Activated naive CD4-positive, alpha-beta T cell treated with anti-CD3 and anti-CD28 coated beads, Interleukin-2, amount 10 ng/mL, durations not matched to agents 7 days and 5 days (primary cell): Measurements from ENCODE around the gene PFDN4.

ENCODE experiments used
- CTCF ChIA-PET: fragments of 350-600 bp; sonication (Branson Sonifier 250); formaldehyde crosslinking; loops from one replicate; lab custom pipeline; 2021; ENCODE audit warnings: antibody characterized with exemption; lab: Charles Lee
- DNase-seq: peaks from one replicate; pipeline ENCODE4 v3.0.0-alpha.2; 2020
- H3K27ac Mint-ChIP-seq: one replicate; pipeline ENCODE4 v1.8.0; 2021; ENCODE audit warnings: mild to moderate bottlenecking, moderate library complexity, mixed read lengths
- H3K27me3 Mint-ChIP-seq: one replicate; pipeline ENCODE4 v1.8.0; 2021; ENCODE audit warnings: mild to moderate bottlenecking, mixed read lengths
- H3K36me3 Mint-ChIP-seq: one replicate; pipeline ENCODE4 v1.8.0; 2021; ENCODE audit warnings: mixed read lengths
- H3K4me1 Mint-ChIP-seq: one replicate; pipeline ENCODE4 v1.8.0; 2021; ENCODE audit warnings: mixed read lengths
- H3K4me3 Mint-ChIP-seq: one replicate; pipeline ENCODE4 v1.8.0; 2021; ENCODE audit warnings: mild to moderate bottlenecking, moderate library complexity, mixed read lengths
- H3K9me3 Mint-ChIP-seq: one replicate; pipeline ENCODE4 v1.8.0; 2021; ENCODE audit warnings: mixed read lengths

The PFDN4 gene

DNA sequence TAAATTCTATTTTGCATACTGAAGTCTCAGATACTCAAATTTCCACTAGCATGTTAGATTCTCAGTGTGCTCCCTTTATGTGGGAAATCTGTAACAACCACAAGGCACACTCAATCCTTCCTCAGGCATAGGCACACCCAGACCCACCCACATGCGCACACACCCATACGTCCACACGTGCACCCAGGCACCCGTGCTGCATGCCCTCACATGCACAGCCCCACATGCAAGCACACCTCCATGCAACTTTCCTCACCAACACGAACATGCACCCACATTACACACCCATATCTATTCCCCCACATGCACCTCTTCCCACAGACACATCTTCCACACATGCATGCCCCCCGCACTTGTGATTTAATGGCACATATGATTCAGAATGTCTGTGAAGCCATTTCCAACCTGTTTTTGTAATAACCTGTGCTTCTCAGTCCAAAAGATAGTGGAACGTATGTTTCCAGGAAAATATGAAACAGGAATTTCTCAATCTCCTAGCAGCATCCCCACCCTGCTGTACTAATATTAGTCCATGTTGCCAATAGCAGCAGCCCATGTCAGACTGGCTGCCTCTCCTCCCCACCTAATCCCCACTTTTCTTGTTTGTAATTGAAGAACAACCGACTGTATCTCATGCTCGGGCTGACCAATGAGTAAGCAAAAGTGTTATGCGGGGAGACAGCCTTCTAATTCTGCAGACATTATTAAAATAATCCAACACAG is 22.8 kb upstream of the PFDN4 start:
- DNase-seq = no peak
- H3K4me3 Mint-ChIP-seq = no peak overlapping the region
- no peak overlapping the region for H3K27ac Mint-ChIP-seq
- no peaks in the 10 kb centered on the region for H3K9me3 Mint-ChIP-seq
- H3K36me3 Mint-ChIP-seq = no peaks in the 10 kb centered on the region
- H3K4me1 Mint-ChIP-seq = no peaks in the 10 kb centered on the region
- peaks cover 10% of the 10 kb centered on the region for H3K27me3 Mint-ChIP-seq
- CTCF ChIA-PET = no interaction called here

DNA sequence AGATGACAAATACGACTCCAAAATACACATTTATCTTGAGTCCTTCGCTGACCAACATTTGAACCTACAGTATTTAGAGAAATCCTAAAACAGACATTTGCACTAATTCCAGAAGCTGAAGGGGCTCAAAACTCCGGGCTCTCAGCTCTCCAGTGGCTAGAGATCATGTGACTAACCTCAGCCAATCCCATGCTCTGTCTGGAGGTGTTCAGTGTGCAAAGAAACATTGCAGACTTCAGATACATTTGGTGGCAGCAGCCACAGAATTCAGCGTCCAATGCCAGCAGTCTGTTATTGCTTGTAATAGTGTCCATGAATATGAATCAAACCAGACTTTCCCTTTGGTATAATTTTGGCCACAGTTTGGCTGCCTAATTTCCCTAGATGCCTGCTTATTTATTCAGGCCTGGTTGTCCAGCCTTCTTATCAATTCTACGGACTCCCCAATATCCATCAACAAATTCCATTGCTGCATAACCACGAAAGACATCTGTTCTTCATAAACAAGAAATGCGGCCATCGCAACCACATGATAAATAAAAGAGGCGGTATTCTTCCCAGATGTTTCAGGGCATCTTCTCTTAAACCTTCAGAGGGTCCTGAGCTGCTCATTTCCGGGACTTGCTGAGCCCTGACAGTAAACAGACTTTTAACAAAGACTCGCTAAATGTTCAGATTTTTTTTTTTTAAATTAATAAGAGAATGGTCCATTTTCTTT is 19.6 kb upstream of the PFDN4 start:
- Mint-ChIP-seq H3K36me3 (no peaks in the 10 kb centered on the region), H3K27ac (no peak overlapping the region), H3K27me3 (peaks cover 5% of the 10 kb centered on the region), H3K4me1 (no peaks in the 10 kb centered on the region), H3K9me3 (no peaks in the 10 kb centered on the region), H3K4me3 (no peak overlapping the region)
- CTCF ChIA-PET = interaction anchor here (0.7 kb wide), 1 partner anchor 255 kb away, joined by 3 read pairs; no protein-coding TSS in a partner anchor
- no peak for DNase-seq

- peaks cover 5% of the 10 kb centered on the region for H3K27me3 Mint-ChIP-seq
- no peak for DNase-seq
- CTCF ChIA-PET = no interaction called here
- no peaks in the 10 kb centered on the region for H3K4me1 Mint-ChIP-seq
- H3K9me3 Mint-ChIP-seq = no peaks in the 10 kb centered on the region
- no peak overlapping the region for H3K4me3 Mint-ChIP-seq
- H3K36me3 Mint-ChIP-seq = no peaks in the 10 kb centered on the region
- no peak overlapping the region for H3K27ac Mint-ChIP-seq
These were observed 18.3 kb upstream of the PFDN4 start for GRCh38 chr20:54189630-54190029.

- Mint-ChIP-seq H3K36me3 (no peaks in the 10 kb centered on the region), H3K9me3 (no peaks in the 10 kb centered on the region), H3K4me1 (no peaks in the 10 kb centered on the region), H3K27ac (no peak overlapping the region), H3K4me3 (no peak overlapping the region), H3K27me3 (peaks cover under 1% of the 10 kb centered on the region)
- CTCF ChIA-PET = no interaction called here
- DNase-seq = no peak
These were observed 17.7 kb upstream of the PFDN4 start for GRCh38 chr20:54190217-54190616.

DNA sequence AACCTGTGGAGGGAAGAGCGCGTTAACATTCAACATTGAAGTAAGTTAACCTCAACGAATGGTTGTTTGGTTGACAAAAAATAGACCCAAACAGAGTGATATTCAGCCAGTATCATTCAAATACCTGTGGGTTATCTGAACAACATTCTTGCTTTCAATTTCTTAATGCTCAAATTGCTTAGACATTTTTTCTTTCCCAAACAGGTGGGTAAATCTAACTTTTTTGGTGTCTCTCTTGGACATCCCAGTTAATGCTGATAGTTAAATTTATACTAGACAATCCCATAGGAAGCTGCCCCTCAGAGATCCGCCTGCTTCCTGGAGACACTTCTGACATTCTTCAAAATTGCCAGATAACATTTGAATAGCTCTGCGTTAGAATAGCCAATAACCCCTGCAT is 14.1 kb upstream of the PFDN4 start:
- H3K27me3 Mint-ChIP-seq = peaks cover 12% of the 10 kb centered on the region
- H3K9me3 Mint-ChIP-seq = no peaks in the 10 kb centered on the region
- CTCF ChIA-PET = interaction anchor here (0.9 kb wide), 1 partner anchor 14 kb away, joined by 3 read pairs; the partner anchor contains the start of gene PFDN4
- no peak overlapping the region for H3K27ac Mint-ChIP-seq
- no peaks in the 10 kb centered on the region for H3K36me3 Mint-ChIP-seq
- H3K4me1 Mint-ChIP-seq = no peaks in the 10 kb centered on the region
- no peak overlapping the region for H3K4me3 Mint-ChIP-seq
- no peak for DNase-seq

DNA sequence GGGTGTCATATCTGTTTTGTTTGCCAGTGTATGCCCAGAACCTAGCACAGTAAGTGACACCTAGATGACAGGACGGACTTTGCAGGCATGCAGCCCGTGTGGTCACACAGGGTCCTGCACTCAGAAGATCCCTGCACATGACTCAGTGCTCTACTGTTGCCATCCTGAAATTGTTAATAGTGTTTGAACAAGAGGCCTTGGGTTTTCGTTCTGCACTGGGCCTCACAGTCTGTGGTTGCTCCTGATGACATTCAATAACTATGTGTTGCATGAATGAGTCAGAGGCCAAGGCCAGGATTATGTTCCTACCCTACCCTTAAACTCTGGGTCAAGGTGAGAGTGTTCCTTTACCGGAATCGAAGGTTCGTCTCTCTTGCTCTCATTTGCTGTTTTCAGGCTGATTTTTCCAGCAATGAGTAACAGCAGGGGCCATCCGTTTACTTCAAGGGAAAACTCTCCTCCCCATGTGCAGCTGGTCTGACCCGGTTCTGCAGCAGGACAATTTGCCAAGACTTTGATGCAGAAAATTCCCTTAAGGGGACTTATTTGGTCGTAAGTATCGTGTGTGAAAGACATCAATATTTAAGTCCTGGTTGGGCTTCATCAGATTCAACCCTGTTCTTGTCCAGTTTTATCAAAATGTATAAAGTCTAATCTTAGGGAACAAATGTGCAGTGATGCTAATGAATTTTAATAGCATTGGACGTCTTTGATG is 13.0 kb upstream of the PFDN4 start:
- H3K9me3 Mint-ChIP-seq = no peaks in the 10 kb centered on the region
- H3K36me3 Mint-ChIP-seq = no peaks in the 10 kb centered on the region
- H3K27ac Mint-ChIP-seq = no peak overlapping the region
- CTCF ChIA-PET = interaction anchor here (1.7 kb wide), 1 partner anchor 98 kb away, joined by 6 read pairs; no protein-coding TSS in a partner anchor
- H3K4me1 Mint-ChIP-seq = no peaks in the 10 kb centered on the region
- H3K27me3 Mint-ChIP-seq = peaks cover 12% of the 10 kb centered on the region
- no peak for DNase-seq
- H3K4me3 Mint-ChIP-seq = no peak overlapping the region

GRCh38 chr20:54195483-54196472 is 12.1 kb upstream of the PFDN4 start:
- Mint-ChIP-seq H3K4me1 (no peaks in the 10 kb centered on the region), H3K36me3 (no peaks in the 10 kb centered on the region), H3K27me3 (peaks cover 12% of the 10 kb centered on the region), H3K9me3 (no peaks in the 10 kb centered on the region), H3K4me3 (no peak overlapping the region), H3K27ac (no peak overlapping the region)
- CTCF ChIA-PET = interaction anchor here (1.0 to 1.7 kb wide), 2 partner anchors 92 to 99 kb away, joined by 6 to 7 read pairs; no protein-coding TSS in a partner anchor
- no peak for DNase-seq

GRCh38 chr20:54197621-54198604 is 10.0 kb upstream of the PFDN4 start:
- H3K27ac Mint-ChIP-seq = no peak overlapping the region

GRCh38 chr20:54199283-54199682 is 8.6 kb upstream of the PFDN4 start:
- H3K4me1 Mint-ChIP-seq = no peaks in the 10 kb centered on the region
- no peak overlapping the region for H3K4me3 Mint-ChIP-seq
- peaks cover 25% of the 10 kb centered on the region for H3K27me3 Mint-ChIP-seq
- no peaks in the 10 kb centered on the region for H3K9me3 Mint-ChIP-seq
- no peak for DNase-seq
- H3K27ac Mint-ChIP-seq = no peak overlapping the region
- H3K36me3 Mint-ChIP-seq = no peaks in the 10 kb centered on the region
- CTCF ChIA-PET = interaction anchor here (0.6 to 5.4 kb wide), 17 partner anchors 9 to 1781 kb away, joined by 3 to 74 read pairs (median 4); partner anchors contain the start of gene PFDN4

More at GRCh38 chr20:54197621-54198604, 10.0 kb upstream of the PFDN4 start:
- Mint-ChIP-seq H3K36me3 (no peaks in the 10 kb centered on the region), H3K9me3 (no peaks in the 10 kb centered on the region), H3K4me1 (no peaks in the 10 kb centered on the region), H3K4me3 (no peak overlapping the region), H3K27me3 (peaks cover 19% of the 10 kb centered on the region)
- CTCF ChIA-PET = interaction anchor here (1.1 to 5.4 kb wide), 4 partner anchors 10 to 102 kb away, joined by 3 to 74 read pairs (median 16); partner anchors contain the start of gene PFDN4
- no peak for DNase-seq

DNA sequence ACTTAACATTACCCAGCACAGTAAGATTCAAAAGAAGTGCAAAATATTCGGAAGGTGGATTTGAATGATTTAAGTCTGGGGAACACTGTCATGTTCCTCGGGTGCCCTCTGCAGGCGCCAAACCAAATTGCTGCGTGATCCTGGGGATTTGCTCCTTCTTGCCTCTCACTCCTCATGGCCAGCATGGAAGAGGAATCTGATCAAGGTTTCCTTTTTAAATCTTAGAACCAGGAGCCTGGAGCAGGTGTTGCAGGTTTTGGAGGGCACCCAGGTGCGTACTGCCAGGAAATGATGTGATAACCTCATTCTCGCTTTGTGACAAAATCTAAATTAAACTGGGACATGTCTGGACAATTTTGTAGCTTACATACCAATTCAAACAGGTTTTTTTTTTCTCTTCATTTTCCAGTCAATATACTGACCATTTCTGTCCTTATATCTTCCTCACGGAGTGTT is 8.1 kb upstream of the PFDN4 start:
- Mint-ChIP-seq H3K4me3 (no peak overlapping the region), H3K27me3 (peaks cover 26% of the 10 kb centered on the region), H3K9me3 (no peaks in the 10 kb centered on the region), H3K27ac (no peak overlapping the region), H3K36me3 (no peaks in the 10 kb centered on the region), H3K4me1 (no peaks in the 10 kb centered on the region)
- DNase-seq = peak; percentile 79
- CTCF ChIA-PET = interaction anchor here (0.6 to 5.4 kb wide), 21 partner anchors 9 to 1782 kb away, joined by 3 to 74 read pairs (median 4); partner anchors contain the start of gene PFDN4

GRCh38 chr20:54200487-54201267 is 7.2 kb upstream of the PFDN4 start:
- no peak overlapping the region for H3K4me3 Mint-ChIP-seq
- H3K27me3 Mint-ChIP-seq = peaks cover 20% of the 10 kb centered on the region
- no peak for DNase-seq
- no peaks in the 10 kb centered on the region for H3K4me1 Mint-ChIP-seq
- H3K36me3 Mint-ChIP-seq = no peaks in the 10 kb centered on the region
- no peak overlapping the region for H3K27ac Mint-ChIP-seq
- CTCF ChIA-PET = interaction anchor here (0.9 to 5.4 kb wide), 19 partner anchors 8 to 446 kb away, joined by 3 to 74 read pairs (median 4); partner anchors contain the start of gene PFDN4
- no peaks in the 10 kb centered on the region for H3K9me3 Mint-ChIP-seq
